GM12878 (cell line): Measurements from ENCODE around the gene KIF6.

Experiments
- LARP7 ChIP-seq: fragments of 450-650 bp; IDR thresholded peaks from 2 replicates; pipeline ENCODE4 v1.6.1; 2017; ENCODE audit warnings: mild to moderate bottlenecking
- SIN3A ChIP-seq: IDR thresholded peaks from 2 replicates; pipeline ENCODE4 v1.6.1; 2012; ENCODE audit warnings: low read depth, low read length, improper control_type of control experiment

DNA sequence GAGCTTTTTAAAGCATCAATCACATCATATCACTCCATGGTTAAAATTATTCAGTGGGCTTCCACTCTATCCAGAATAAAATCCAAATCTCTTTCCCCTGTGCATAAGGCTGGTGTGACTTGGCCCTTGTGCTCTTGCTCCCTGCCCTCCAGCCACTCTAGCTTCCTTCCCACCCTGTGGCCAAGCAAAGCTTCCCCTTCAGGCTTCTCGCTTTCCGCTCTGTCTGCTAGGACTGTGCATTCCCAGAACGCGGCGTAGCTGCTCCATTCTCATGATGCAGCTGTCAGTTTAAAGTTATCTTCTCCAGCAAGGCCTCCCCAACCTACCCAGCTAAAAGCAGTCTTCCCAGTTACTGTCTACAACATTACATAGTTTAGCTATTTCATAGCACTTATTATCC is 383.3 kb downstream of the KIF6 start:
- no peak for TF ChIP-seq SIN3A
- no peak for TF ChIP-seq LARP7
